Duodenal mucosa (tissue), 2 donors: Measurements from ENCODE around the gene BMPR1B.
"Not testable (repeated sequence)": the region's sequence is repeated elsewhere in the genome, so short reads cannot be mapped to it uniquely, and the experiment has no call there.

Experiments
- H3K27ac ChIP-seq: one replicate; pipeline ENCODE4 v1.7.0; 2013; ENCODE audit warnings: low read depth, low read length
- H3K27me3 ChIP-seq, 2 donors: one replicate each; pipeline ENCODE4 v1.7.0; 2013; ENCODE audit warnings: low read length in 2 of 2, control low read depth in 1 of 2; ENCODE audit not compliant: insufficient read depth in 2 of 2, control insufficient read depth in 1 of 2
- H3K36me3 ChIP-seq, 2 donors: one replicate each; pipeline ENCODE4 v1.7.0; 2013; ENCODE audit warnings: low read length in 2 of 2, control low read depth in 1 of 2; ENCODE audit not compliant: insufficient read depth in 2 of 2, control insufficient read depth in 1 of 2
- H3K4me1 ChIP-seq, 2 donors: one replicate each; pipeline ENCODE4 v1.7.0; 2013; ENCODE audit warnings: low read length in 2 of 2, control low read depth in 1 of 2; ENCODE audit not compliant: insufficient read depth in 2 of 2, control insufficient read depth in 1 of 2
- H3K4me3 ChIP-seq, 2 donors: one replicate each; pipeline ENCODE4 v1.7.0; 2013; ENCODE audit warnings: low read length in 2 of 2, low read depth in 1 of 2
- H3K9ac ChIP-seq, 2 donors: one replicate each; pipeline ENCODE4 v1.7.0; 2013; ENCODE audit warnings: low read length in 2 of 2, low read depth in 1 of 2
- H3K9me3 ChIP-seq, 2 donors: one replicate each; pipeline ENCODE4 v1.7.0; 2013; ENCODE audit warnings: low read length in 2 of 2, control low read depth in 1 of 2; ENCODE audit not compliant: control insufficient read depth in 1 of 2

The BMPR1B gene

DNA sequence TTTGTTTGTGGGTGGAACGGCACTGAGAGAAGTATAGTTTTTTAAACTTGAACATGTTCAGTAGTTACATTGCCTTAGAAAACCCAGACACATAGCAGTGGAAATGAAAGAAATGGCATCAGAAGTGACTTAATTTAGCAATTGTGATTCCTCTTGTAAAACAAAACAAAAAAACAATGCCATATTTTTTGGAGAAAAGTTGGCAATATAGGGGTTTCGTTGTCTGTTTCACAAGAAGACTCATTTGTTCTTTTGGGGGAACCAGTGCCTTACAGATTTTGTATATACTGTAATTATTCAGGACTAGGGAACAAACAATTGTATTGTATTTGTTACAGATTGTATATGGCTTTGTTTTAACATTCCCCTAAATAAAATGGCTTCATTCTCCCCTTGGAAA lies 400.3 kb downstream of the BMPR1B start:
- H3K9ac ChIP-seq, result no peak overlapping the region
- H3K27me3 ChIP-seq, result no peaks in the 10 kb centered on the region
- no peaks in the 10 kb centered on the region for H3K9me3 ChIP-seq
- H3K4me1 ChIP-seq, result no peaks in the 10 kb centered on the region
- H3K4me3 ChIP-seq, result no peak overlapping the region
- no peak overlapping the region for H3K27ac ChIP-seq
- no peaks in the 10 kb centered on the region for H3K36me3 ChIP-seq

DNA sequence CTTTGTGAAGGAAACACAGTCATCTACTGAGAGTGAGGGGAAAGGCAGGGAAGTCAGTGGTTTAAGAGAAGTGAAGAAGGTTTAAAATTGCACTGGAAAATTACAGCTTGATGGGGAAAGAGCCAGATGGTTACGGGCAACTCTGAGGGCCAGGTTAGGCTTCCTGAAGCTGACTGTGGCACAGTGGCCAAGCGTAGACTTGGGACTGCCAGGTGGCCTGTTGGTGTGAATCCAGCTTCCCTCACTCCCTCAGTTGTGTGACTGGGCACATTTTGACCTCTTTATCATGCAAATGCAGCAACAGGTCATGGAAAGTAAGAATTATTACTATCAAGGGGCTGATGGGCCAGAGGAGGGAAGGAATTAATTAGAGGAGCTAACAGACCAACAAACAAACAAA lies 400.9 kb downstream of the BMPR1B start:
- no peaks in the 10 kb centered on the region for H3K36me3 ChIP-seq
- no peak overlapping the region for H3K27ac ChIP-seq
- no peak overlapping the region for H3K4me3 ChIP-seq

DNA sequence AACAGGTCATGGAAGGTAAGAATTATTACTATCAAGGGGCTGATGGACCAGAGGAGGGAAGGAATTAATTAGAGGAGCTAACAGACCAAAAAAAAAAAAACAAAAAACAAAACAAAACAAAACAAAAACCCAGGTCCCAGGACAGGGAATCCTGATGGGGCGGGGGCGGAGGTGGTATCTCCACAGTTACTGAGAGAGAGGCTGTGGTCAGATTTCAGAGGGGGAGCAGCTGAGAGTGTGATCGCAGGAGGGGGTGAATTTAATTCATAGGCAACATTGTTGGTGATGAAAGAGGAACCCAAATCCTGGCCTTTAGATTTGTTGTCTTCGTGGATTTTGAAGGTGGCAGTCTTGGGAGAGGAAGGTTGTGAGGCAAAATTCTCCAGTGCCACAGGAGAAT lies 401.6 kb downstream of the BMPR1B start:
- no peaks in the 10 kb centered on the region for H3K36me3 ChIP-seq
- no peaks in the 10 kb centered on the region for H3K27me3 ChIP-seq
- H3K4me3 ChIP-seq, result no peak overlapping the region
- no peak overlapping the region for H3K27ac ChIP-seq
- H3K9me3 ChIP-seq, result no peaks in the 10 kb centered on the region
- H3K4me1 ChIP-seq, result no peaks in the 10 kb centered on the region
- no peak overlapping the region for H3K9ac ChIP-seq

More for the DNA sequence above, 400.9 kb downstream of the BMPR1B start:
- Histone ChIP-seq H3K4me1 (no peaks in the 10 kb centered on the region), H3K9ac (no peak overlapping the region), H3K27me3 (no peaks in the 10 kb centered on the region), H3K9me3 (no peaks in the 10 kb centered on the region)

DNA sequence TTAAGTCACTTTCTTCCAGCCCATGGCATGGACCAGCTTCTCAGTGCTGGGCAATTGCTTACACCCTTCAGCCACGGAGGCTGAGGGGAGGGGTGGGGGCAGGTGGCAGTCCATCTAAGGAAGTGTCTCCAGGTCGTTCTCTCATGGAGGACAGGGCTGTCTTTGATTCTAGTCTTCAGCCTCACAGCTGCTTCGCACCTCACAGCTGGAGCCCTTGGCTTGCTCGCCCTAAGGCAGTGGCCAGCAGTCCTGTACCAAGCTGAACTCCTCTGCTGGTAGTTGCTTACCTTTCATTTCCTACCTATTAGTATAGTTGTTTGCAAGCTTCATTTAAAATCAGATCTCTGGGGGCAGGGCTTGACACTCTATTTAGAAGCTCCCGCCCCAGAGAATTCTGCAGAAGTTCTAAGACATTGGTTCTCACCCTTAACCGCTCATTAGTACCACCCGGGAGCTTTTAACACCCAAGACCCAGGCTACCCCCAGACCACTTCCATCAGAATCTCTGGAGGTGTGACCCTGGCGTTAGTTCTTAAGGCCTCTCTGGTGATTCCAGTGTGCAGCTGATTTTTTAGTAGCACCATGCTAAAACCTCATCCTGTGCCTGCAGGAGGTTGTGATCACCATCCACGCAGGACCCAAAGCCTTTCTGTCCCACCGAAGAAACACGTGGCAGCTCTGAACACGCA lies 404.2 kb downstream of the BMPR1B start:
- H3K9me3 ChIP-seq, result no peaks in the 10 kb centered on the region
- H3K9ac ChIP-seq, result no peak overlapping the region
- no peaks in the 10 kb centered on the region for H3K27me3 ChIP-seq
- no peaks in the 10 kb centered on the region for H3K36me3 ChIP-seq
- no peak overlapping the region for H3K27ac ChIP-seq
- no peaks in the 10 kb centered on the region for H3K4me1 ChIP-seq
- H3K4me3 ChIP-seq, result no peak overlapping the region

DNA sequence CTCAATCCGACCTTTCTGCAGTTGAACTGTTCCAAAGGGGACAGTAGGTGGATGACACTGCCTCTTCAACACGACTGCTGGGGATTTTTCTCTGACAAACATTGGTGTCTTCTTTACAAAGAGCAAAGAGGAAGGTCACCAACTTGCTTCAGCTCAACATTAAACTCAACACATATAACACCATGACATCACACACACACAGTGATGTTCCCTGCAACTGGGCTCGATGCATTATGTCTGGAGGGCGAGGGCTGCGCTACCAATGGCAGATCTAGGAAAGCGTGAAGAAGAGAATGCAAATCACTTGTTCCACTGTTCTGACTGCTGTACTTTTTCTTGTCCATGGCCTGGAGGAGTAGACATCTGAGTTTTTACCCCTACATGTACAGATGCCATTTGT lies 405.1 kb downstream of the BMPR1B start:
- H3K27me3 ChIP-seq, result no peaks in the 10 kb centered on the region
- H3K36me3 ChIP-seq, result no peaks in the 10 kb centered on the region
- H3K9me3 ChIP-seq, result no peaks in the 10 kb centered on the region
- H3K4me1 ChIP-seq, result no peaks in the 10 kb centered on the region
- H3K27ac ChIP-seq, result no peak overlapping the region
- H3K9ac ChIP-seq, result no peak overlapping the region
- no peak overlapping the region for H3K4me3 ChIP-seq

DNA sequence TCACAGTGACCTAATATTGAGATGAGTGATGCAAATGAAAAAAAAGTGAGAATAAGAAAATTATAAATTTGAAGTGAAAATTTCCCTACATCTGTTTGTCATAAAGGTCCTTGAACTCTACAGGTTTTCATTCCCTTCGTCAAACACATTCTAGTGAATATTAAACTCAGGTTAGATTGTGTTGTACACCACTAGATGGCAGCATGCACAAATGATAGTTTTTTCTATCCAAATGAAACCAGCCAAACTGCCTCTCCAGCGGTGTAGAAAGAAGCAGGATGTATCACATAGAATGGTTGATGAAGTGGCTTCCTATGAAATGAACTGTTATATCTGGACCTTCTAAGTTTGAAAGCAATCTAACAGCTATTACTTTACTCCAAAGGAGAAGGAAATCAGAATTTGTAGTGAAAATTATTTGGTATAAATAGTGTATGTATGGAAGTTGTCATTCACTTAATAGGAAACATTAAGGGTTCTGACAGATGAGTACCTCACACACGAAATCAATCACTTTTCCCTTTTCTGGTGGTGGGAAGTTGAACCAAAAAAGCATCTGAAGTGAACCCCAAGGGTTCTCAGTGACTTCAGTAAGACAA lies 408.3 kb downstream of the BMPR1B start:
- Histone ChIP-seq H3K4me3 (no peak overlapping the region), H3K27ac (no peak overlapping the region)

DNA sequence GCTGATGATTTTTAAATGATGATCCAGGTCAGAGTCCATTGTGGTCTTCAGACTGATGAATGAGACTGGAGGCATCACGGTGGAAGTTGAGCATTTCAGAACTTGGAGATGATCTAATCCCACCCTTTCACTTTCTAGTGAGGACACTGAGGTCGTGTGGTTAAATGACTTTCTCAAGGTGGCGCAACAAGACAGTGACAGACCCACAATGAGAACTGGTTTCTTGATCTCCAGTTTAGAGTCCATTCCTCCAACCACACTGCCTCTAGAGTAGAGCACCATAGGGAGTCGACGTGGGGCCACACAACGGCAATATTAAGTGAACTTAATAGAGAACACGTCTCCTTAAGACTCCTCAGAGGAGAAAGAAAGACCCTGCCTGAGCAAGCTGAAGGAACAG lies 410.1 kb downstream of the BMPR1B start:
- no peaks in the 10 kb centered on the region for H3K4me1 ChIP-seq
- no peaks in the 10 kb centered on the region for H3K36me3 ChIP-seq
- H3K9me3 ChIP-seq, result no peaks in the 10 kb centered on the region
- H3K27me3 ChIP-seq, result no peaks in the 10 kb centered on the region
- no peak overlapping the region for H3K9ac ChIP-seq
- H3K27ac ChIP-seq, result no peak overlapping the region
- H3K4me3 ChIP-seq, result no peak overlapping the region

More for the DNA sequence above, 408.3 kb downstream of the BMPR1B start:
- Histone ChIP-seq H3K9me3 (no peaks in the 10 kb centered on the region), H3K36me3 (no peaks in the 10 kb centered on the region), H3K4me1 (no peaks in the 10 kb centered on the region), H3K27me3 (no peaks in the 10 kb centered on the region), H3K9ac (no peak overlapping the region)

DNA sequence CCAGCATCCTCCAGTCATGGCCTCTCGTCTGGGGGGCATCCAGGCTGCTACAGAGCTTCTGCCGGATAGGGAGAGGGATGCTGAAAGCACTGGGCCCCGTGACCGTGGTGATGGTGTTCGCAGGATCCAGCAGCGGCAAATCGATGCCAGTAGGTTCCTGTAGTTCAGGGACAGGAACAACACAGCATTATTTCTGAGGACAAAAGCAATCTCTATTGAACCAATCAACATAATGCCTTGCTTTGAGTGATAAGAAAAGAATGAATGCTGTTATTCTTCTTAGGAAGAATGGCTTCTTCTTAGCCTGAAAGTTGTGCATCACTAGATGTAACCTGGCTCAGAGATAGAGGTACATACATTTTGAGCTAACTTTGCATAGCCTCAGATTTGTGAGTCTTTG lies 412.4 kb downstream of the BMPR1B start:
- Histone ChIP-seq H3K36me3 (no peaks in the 10 kb centered on the region), H3K27ac (no peak overlapping the region), H3K9ac (no peak overlapping the region), H3K4me1 (no peaks in the 10 kb centered on the region), H3K9me3 (no peaks in the 10 kb centered on the region), H3K4me3 (no peak overlapping the region), H3K27me3 (no peaks in the 10 kb centered on the region)

DNA sequence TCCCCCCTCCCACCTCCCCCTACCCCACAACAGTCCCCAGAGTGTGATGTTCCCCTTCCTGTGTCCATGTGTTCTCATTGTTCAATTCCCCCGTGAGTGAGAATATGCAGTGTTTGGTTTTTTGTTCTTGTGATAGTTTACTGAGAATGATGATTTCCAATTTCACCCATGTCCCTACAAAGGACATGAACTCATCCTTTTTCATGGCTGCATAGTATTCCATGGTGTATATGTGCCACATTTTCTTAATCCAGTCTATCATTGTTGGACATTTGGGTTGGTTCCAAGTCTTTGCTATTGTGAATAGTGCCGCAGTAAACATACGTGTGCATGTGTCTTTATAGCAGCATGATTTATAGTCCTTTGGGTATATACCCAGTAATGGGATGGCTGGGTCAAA lies 413.6 kb downstream of the BMPR1B start:
- not testable (repeated sequence) for H3K4me1 ChIP-seq, H3K9me3 ChIP-seq, H3K36me3 ChIP-seq, H3K27ac ChIP-seq, H3K9ac ChIP-seq, H3K27me3 ChIP-seq, H3K4me3 ChIP-seq

DNA sequence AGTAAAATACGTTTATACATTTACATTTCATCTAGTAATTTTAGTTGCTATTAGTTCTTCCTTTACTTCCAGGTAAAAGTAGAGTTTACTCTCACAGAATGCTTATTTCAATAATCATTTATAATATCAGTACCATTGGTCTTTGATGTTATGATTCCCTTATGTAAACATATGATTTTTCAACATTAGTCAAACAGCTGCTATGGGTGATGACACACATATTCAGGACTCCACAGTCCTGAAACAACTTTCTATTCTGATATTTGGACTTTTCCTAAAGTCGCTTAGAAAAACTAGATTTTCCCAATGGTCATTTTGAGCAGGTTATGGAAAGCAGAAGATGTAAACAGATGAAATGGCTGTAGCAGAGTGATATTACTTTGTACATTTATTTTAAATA lies 421.2 kb downstream of the BMPR1B start:
- H3K27me3 ChIP-seq, result no peaks in the 10 kb centered on the region
- H3K9ac ChIP-seq, result no peak overlapping the region
- no peaks in the 10 kb centered on the region for H3K4me1 ChIP-seq
- no peak overlapping the region for H3K4me3 ChIP-seq
- H3K36me3 ChIP-seq, result no peaks in the 10 kb centered on the region
- no peak overlapping the region for H3K27ac ChIP-seq
- peaks cover 0 to 2% of the 10 kb centered on the region in 2 donors for H3K9me3 ChIP-seq
